ENCODE results near the gene CSRNP2.
"Not testable (repeated sequence)": the region's sequence is repeated elsewhere in the genome, so short reads cannot be mapped to it uniquely, and the experiment has no call there.

CSRNP2 gene, protein sequence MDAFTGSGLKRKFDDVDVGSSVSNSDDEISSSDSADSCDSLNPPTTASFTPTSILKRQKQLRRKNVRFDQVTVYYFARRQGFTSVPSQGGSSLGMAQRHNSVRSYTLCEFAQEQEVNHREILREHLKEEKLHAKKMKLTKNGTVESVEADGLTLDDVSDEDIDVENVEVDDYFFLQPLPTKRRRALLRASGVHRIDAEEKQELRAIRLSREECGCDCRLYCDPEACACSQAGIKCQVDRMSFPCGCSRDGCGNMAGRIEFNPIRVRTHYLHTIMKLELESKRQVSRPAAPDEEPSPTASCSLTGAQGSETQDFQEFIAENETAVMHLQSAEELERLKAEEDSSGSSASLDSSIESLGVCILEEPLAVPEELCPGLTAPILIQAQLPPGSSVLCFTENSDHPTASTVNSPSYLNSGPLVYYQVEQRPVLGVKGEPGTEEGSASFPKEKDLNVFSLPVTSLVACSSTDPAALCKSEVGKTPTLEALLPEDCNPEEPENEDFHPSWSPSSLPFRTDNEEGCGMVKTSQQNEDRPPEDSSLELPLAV

DNA sequence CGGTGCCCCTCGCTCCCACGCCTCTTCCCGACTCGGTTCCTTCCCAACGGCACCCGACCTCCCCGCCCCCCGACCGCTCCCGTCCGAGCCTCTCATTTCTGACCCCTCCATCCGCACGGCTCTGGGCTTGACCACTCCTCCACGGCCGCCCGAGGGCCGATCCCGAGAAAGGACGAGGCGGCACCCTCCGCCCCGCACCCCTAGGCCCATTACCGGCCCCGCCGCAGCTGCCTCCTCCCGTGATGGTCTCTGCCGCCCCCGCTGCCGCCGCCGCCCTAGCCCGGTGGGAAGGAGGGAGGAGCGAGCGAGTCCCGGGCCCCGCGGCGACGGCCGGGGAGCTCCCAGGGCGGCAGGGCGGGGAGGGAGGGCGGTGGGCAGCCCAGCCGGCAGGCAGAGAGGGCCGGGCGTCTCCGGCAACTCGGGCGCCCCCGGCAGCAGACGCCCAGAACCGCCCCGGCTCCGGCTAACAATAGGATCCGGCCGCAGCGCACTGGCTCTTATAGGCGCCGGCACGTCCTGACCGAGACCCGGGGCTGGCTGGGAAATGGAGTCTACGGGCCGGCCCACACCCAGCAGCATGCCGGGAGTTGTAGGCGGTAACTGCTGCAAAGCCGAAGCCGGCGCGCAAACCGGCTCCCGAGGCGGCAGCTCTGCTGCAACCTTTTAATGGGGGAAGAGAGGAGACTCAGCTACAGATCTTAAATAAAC lies at the start of gene CSRNP2:
Gene CSRNP2, minus strand, starts transcription at position 471 of the 708 bp plus-strand sequence. CDS start 7,035 bp downstream, outside the sequence.
- DNase-seq = peak; percentile 74

DNA sequence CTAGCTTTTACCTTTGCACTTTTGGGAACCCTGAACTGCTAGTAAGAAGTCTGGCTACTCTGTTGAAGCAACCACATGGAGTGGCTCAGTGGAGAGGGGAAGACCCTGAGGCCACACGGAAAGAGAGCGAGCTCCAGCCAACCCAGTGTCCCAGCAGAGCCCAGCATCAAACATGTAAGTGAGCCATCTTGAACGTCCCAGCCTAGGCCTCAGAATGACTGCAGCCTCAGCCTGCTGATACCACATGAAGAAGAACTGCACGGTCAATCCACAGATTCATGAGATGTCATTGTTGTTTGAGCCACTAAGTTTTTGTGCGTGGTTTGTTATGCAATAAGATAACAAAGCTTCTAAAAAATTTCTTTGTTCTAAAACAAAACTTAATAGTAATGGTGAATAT lies 49.3 kb upstream of the CSRNP2 start:
- DNase-seq = no peak

DNA sequence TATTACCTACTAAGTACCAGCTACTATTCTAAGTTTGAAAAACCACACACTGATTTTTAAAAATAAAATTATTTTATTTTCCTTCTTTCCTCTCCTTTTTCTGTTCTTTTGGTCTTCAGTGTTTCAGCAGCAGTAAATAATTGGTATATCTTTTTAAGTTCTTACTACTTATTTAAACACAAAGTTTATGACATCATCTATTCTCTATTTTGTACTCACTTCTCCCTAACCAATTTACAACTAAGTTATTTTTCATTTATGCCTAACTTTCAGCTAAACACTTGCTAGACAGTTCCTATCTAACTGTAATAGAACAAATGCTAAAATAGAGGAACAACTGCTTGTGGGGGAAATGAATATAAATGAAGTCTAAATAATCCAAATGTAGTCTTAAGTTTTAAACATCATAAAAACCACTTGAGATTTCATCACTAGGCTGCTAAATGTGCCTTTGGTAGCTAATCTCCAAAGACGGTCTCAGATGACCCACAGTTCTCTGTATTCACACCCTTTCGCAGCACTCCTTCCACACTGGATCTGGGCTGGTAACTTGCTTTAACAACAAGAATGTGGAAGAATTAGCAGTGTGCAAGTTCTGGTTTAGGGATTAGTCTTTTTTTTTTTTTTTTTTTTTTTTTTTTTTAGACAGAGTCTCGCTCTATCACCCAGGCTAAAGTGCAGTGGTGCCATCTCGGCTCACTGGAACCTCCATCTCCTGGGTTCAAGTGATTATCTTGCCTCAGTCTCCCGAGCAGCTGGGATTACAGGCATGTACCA lies 48.5 kb upstream of the CSRNP2 start:
- no peak for DNase-seq

DNA sequence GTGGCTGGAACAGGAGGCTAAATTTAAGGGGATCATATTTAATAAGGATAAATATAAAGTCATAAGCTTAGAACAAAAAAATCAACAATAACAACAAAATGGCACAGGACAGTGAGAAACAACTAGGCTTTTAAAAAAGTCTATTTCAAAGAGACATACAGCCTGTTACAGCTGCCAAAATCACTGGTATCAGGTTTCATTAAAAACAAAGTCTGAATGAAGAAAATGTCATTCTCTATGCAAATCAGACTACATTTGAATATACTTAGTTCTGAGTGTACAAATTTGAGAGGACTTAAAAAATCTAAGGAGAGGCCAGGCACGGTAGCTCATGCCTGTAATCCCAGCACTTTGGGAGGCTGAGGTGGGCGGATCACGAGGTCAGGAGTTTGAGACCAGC lies 45.5 kb upstream of the CSRNP2 start:
- DNase-seq = no peak

DNA sequence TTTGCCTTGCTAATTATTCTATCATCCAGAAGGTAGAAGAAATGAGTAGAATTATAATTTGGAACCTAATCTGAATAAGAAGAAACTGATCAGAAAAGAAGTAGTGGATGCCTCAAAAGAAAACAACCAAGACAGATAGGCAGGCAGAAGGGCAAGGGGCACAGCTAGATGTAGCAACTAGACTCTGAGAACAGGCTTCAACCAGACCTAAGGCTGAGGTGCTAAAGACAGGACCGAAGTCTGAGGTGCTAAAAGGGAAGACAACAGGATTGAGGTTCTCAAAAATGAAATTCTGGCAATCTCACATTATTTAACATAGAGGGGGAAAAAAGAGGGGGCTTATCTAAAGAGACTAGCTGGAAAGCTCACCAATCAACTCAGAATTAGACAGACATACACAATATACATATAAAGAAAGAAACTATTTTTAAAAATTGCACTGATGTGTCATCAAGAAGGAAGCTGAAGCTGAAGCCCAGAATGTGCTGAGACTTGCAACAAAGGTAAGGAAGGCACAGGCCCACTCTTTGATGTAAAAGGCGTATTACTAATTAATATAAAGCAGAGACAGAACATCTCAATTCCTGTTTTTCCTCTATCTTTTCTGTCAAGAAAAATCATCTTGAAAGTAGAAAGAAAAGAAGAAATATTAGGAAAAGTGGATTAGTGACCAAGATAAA lies 43.8 kb upstream of the CSRNP2 start:
- DNase-seq = no peak

DNA sequence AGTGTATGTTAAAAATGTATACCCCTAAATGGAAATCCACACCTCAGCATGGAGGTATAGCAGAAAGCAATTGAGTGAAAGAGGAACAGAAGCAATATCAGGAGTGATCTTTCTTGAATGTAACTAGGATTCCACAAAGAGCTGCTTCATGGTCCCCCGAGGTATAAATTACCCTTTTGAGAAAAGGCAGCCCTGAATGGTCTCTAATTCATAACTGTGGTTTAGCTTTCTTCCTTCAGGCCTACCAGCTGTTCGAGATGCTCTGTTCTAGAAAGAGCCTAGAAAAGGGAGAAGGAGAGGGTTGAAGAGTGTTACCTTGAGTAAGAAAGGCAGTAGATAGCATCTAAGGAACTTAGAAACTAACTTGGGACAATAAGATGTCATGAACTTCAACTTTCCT lies 42.9 kb upstream of the CSRNP2 start:
- no peak for DNase-seq

DNA sequence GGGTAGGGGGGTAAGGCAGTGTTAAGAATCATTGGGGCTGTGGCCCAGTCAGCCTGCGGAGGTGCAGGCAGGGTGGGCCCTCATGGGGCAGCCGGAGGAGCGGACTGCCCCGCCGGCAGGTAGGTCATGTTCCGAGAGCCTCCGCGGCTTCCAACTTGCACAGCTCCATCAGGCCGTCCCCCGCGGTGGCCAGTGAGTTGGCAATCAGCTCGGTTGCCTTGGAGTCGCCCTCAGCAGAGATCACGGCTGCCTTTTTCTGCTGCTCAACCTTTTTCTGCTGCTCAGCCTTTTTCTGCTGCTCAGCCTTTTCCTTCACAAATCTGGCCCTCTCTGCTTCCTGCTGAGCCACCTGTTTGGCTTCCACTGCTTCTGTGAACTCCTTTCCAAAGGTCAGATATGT lies 41.1 kb upstream of the CSRNP2 start:
- DNase-seq = no peak

DNA sequence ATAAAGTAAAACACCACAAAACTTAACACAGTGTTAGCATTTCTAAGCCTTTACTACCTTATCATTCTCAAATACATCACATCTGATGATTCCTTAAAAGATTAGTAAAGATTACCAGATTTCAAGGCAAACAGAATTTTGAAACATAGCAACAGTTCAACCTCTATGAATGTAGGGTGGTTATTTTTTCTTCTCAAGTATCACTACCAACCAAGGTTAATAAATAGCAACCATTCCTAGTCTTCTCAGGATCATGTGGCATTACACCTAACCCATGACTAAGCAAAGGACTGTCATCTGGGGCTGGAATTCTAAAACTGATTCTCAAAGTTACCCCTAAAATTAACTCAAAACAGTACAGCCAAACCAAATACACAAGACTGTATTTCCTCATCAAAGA lies 39.4 kb upstream of the CSRNP2 start:
- DNase-seq = no peak

DNA sequence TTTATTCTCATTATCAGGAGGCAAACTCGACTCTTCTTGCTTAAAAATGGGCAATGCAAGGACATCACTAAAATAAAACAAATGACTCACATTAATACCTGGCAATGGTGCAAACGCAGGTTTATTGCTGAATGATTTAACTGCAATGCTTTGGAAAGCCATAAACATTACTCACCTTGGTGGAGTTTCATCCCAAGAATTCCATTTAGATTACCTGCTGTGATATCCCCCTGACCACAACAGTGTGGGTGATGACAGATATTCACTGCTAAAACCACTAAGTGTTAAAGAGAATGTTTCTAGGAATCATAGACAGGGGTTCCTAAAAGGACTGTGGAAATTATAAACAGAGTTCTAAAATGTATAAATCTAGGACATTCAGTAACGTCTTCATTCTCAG lies 35.3 kb upstream of the CSRNP2 start:
- DNase-seq = no peak

DNA sequence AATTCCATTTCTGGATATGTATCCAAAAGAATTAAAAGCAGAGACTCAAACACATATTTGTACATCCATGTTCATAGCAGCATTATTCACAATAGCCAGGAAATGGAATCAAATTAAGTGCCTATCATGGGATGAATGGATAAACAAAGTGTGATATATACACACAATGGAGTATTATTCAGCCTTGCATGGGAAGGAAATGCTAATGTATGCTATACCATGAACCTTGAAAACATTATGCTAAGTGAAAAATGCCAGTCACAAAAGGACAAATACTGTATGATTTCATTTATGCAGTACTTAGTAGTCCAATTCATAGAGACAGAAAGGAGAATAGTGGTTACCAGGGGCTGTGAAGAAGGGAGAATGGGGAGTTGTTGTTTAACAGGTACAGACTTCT lies 32.1 kb upstream of the CSRNP2 start:
- DNase-seq = no peak

DNA sequence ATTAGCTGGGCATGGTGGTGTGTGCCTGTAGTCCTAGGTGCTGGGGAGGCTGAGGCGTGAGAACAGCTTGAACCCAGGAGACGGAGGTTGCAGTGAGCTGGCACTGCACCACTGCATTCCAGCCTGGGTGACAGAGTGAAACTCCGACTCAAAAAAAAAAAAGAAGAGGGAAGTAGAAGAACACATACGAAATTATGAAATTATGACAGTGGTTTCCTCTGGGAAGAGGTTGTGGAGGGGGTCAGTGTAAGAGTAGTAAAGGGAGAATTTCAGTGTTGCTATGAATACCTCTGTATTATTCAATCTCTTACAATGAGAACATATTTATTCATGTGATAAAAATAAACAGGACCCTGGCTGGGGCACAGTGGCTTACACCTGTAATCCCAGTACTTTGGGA lies 24.7 kb upstream of the CSRNP2 start:
- no peak for DNase-seq

DNA sequence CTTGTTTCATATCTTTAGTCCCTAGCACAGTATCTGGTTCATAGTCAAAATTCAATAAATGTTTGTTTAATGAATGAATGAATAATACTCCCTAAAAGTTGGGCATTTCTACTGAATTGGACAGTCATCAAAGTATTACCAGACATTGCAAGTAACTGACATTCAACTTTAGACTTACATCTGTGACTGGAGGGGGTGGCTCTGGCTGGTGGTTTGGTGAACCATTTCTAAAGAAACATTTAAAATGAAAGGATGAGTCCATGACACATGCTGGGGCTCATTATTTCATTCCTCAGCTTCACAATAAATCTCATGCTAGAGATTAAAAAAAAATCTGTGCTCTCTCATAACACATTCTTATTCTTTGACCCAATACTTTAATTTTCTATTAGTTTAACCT lies 20.6 kb upstream of the CSRNP2 start:
- DNase-seq = no peak

DNA sequence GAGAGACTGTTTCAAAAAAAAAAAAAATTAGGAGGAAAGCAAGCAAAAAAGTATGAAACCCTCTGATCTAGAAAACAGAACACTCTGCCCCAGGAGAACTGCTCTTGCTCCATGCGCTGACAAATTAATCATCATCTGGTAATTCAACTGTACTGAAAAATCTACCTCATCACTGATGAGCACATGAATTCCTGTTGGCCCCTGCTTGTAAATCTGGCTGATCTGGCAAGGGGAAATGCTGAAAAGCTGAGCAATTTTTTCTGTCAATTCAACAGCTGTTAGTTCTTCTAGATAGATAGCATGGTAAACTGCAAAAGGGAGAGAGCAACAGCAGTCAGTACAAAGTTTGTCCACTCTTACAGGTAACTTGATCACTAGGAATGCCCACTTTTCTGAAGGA lies 15.2 kb upstream of the CSRNP2 start:
- DNase-seq = no peak

DNA sequence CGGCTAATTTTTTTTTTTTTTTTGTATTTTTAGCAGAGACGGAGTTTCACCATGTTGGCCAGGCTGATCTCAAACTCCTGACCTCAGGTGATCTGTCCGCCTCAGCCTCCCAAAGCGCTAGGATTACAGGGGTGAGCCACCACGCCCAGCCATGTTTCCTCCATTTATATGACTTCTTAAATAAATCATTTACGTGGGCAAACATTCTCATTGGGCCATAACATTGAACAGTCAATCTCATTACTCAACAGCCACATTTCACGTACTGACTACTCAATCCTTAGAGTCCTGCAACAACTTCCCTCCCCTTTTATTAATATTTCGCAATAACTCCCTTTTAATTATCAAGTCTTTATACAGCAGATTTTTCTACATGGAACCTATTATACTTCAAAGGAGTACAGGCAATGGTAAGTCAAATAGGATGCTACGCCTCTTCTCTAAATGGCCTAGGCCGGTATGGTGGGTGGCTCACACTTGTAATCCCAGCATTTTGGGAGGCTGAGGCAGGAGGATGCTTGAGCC lies 7.4 kb upstream of the CSRNP2 start:
- DNase-seq = no peak

DNA sequence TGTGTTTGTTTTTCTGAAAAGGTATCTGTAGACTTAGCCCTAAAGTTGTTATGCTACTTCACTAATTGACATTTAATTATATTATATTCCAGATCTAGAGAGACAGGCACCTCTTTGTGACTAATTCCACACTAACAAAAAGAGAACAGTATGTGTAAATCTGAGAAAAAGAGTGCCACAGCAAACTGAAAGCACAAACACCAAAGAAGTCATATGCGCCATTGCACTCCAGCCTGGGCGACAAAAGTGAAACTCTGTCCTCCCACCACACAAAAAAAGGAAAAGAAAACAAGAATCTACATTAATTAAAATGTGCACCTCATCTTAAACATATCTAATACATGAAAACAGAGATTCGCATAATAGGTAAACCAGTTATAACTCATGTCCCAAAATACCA lies 4.4 kb upstream of the CSRNP2 start:
- DNase-seq = no peak

DNA sequence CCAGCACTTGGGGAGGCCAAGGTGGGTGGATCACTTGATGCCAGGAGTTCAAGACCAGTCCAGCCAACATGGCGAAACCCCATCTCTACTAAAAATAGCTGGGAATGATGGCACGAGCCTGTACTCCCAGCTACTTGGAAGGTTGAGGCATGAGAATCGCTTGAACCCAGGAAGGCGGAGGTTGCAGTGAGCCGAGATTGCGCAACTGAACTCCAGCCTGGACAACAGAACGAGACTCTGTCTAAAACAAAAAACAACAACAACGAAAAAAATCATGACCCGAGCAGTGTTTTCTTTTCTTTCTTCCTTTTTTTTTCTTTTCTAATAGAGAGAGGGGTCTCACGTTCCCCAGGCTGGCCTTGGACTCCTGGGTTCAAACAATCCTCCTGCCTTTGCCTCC lies 3.5 kb upstream of the CSRNP2 start:
- no peak for DNase-seq

DNA sequence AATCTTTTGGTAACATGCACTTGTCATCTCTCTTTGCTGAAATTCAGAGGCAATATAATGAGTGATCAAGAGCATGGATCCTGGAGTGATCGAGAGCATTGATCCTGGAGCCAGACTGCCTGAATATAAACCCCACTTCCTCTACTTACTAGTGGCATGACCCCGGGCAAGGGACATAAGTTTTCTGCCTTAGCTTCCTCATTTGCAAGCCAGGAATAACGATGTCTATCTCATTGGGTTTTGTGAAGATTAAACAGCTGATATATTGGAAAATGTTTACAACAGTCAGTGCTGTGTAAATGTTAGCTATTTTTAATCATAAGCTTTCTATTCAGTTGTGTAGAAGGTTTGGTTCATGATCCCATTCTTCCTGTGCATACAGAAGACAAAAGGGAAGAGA lies 2.4 kb upstream of the CSRNP2 start:
- no peak for DNase-seq

DNA sequence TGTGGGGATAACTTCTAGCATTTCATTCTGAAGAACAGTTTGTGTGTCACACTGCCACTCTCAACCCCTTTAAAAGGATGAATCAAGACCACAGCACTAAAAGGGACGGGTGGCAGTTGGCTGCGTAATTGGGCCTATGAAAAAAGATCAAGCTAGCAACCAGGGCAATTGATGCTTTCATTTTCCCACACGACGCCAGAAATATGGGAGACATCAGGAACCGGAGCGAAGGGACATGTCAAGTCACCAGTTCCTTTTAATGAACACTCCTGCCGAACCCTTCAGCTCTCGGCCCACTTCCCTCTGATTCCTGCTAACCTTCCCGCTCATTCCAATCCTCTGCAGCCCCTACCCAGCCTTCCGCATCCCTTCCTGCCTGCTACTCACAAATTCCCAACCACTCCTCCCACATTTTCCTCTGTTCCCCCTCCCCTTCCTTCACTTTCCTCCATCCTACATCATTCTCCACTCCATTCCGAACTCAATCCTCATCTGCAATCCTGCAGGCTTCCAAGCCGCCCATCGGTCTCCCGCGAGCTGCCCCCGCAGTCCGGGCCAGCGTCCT lies 753 bp downstream of the CSRNP2 start:
- DNase-seq = peak; percentile 17

DNA sequence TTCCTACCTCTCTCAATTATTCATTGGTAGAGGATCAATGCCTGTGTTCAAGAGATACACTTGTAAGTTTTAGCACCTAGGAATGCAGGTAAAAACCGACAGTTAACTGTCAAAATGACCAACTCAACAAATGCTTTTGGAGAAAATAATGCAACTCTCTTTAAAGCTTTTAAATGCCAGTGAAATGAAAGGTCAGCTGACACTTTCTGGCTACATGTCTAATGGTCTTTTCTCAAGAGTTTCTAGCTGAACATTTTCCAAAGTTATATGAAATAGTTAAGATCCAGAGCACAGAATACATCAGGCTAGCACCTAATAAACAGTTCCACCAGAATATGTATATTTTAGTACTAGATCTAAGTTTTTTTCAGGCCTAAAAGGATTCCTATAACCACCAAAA lies 2.0 kb downstream of the CSRNP2 start:
- no peak for DNase-seq

DNA sequence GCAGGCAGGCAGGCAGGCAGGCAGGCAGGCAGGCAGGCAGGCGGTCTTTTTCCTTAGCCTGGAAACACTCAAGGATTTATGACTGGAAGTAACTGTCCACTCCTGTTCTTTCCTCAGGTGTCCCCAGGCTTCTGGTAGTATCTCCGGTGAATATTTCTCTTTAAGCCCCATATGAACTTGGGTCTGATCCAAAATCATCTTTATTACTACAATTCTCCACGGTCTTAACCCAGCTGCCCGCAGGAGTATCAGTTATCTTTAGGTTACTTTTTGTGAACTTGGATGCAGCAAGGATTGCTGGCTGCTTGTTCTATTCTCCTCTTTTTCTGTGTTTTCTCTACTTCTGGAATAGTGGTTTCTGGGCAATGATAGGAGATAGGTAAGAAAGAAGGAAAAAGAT lies 3.3 kb downstream of the CSRNP2 start:
- DNase-seq = no peak

DNA sequence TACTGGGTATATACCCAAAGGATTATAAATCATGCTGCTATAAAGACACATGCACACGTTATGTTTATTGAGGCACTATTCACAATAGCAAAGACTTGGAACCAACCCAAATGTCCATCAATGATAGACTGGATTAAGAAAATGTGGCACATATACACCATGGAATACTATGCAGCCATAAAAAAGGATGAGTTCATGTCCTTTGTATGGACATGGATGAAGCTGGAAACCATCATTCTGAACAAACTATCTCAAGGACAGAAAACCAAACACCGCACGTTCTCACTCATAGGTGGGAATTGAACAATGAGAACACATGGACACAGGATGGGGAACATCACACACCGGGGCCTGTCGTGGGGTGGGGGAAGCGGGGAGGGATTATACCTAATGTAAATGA lies 4.5 kb downstream of the CSRNP2 start:
- DNase-seq = not testable (repeated sequence)

DNA sequence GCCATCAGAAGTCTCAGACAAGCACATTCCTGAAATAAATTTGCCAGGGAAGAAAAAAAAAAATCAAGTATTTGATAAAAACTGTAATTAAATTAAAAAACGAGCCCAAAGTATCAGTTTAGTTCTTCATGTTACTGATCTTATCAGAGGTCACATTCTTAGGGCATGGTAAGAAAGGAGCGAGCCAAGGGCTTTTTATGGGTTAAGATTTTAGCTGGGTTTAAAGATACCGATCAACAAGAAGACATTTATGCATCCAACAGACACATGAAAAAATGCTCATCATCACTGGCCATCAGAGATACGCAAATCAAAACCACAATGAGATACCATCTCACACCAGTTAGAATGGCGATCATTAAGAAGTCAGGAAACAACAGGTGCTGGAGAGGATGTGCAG lies 5.0 kb downstream of the CSRNP2 start:
- DNase-seq = not testable (repeated sequence)

All from DMS79 treated with DMSO at 0.1 percent for 48 hours (cell line).